Muscle layer of colon (tissue), 2 donors: Measurements from ENCODE around the gene EXOC3L2.
A peak's percentile ranks its signal among the peaks of the same experiment; 100 is the strongest.

Experiments
- H3K27ac ChIP-seq: one replicate; pipeline ENCODE4 v1.7.0; 2013; ENCODE audit warnings: low read depth, mild to moderate bottlenecking, low read length, moderate library complexity
- H3K27me3 ChIP-seq, 2 donors: one replicate each; pipeline ENCODE4 v1.7.0; 2013; ENCODE audit warnings: low read length in 2 of 2, mild to moderate bottlenecking in 2 of 2; ENCODE audit not compliant: insufficient read depth in 2 of 2, control insufficient read depth in 1 of 2
- H3K36me3 ChIP-seq: one replicate; pipeline ENCODE4 v1.7.0; 2013; ENCODE audit warnings: mild to moderate bottlenecking, low read length; ENCODE audit not compliant: insufficient read depth
- H3K4me1 ChIP-seq: one replicate; pipeline ENCODE4 v1.7.0; 2013; ENCODE audit warnings: mild to moderate bottlenecking, low read length; ENCODE audit not compliant: insufficient read depth
- H3K4me3 ChIP-seq, 2 donors: one replicate each; pipeline ENCODE4 v1.7.0; 2013; ENCODE audit warnings: low read length in 2 of 2, low read depth in 1 of 2, mild to moderate bottlenecking in 1 of 2, moderate library complexity in 1 of 2
- H3K9ac ChIP-seq: one replicate; pipeline ENCODE4 v1.7.0; 2013; ENCODE audit warnings: low read length
- H3K9me3 ChIP-seq: one replicate; pipeline ENCODE4 v1.7.0; 2013; ENCODE audit warnings: mild to moderate bottlenecking, low read length
- donor health status: abdominal sarcoma.
- donor health status: Adenocarcinoma of cecum.

Gene EXOC3L2

GRCh38 chr19:45189971-45190370 lies 55.2 kb downstream of the EXOC3L2 start:
- no peaks in the 10 kb centered on the region for H3K27me3 ChIP-seq
- no peak overlapping the region for H3K27ac ChIP-seq
- H3K36me3 ChIP-seq = no peaks in the 10 kb centered on the region
- H3K9me3 ChIP-seq = no peaks in the 10 kb centered on the region
- H3K4me3 ChIP-seq = no peak overlapping the region
- H3K9ac ChIP-seq = no peak overlapping the region
- H3K4me1 ChIP-seq = no peaks in the 10 kb centered on the region

- no peak overlapping the region for H3K4me3 ChIP-seq
Observed at GRCh38 chr19:45187421-45188100, 57.6 kb downstream of the EXOC3L2 start.

GRCh38 chr19:45186509-45187334 lies 58.5 kb downstream of the EXOC3L2 start:
- H3K4me3 ChIP-seq = no peak overlapping the region
- peaks cover 1% of the 10 kb centered on the region for H3K4me1 ChIP-seq
- no peaks in the 10 kb centered on the region for H3K36me3 ChIP-seq
- no peaks in the 10 kb centered on the region for H3K9me3 ChIP-seq
- H3K9ac ChIP-seq = no peak overlapping the region
- H3K27ac ChIP-seq = no peak overlapping the region
- no peaks in the 10 kb centered on the region for H3K27me3 ChIP-seq

More at GRCh38 chr19:45187421-45188100, 57.6 kb downstream of the EXOC3L2 start:
- Histone ChIP-seq H3K36me3 (no peaks in the 10 kb centered on the region), H3K27me3 (no peaks in the 10 kb centered on the region), H3K4me1 (no peaks in the 10 kb centered on the region), H3K27ac (no peak overlapping the region), H3K9me3 (no peaks in the 10 kb centered on the region), H3K9ac (no peak overlapping the region)

- Histone ChIP-seq H3K4me1 (peaks cover 22% of the 10 kb centered on the region), H3K27ac (no peak overlapping the region), H3K9ac (no peak overlapping the region)
Observed at GRCh38 chr19:45184115-45184514, 61.1 kb downstream of the EXOC3L2 start.

GRCh38 chr19:45182758-45183157 lies 62.4 kb downstream of the EXOC3L2 start:
- Histone ChIP-seq H3K9ac (no peak overlapping the region), H3K4me3 (no peak overlapping the region), H3K27me3 (no peaks in the 10 kb centered on the region), H3K36me3 (no peaks in the 10 kb centered on the region), H3K4me1 (peaks cover 22% of the 10 kb centered on the region), H3K27ac (no peak overlapping the region), H3K9me3 (no peaks in the 10 kb centered on the region)

More at GRCh38 chr19:45184115-45184514, 61.1 kb downstream of the EXOC3L2 start:
- H3K27me3 ChIP-seq = no peaks in the 10 kb centered on the region
- H3K36me3 ChIP-seq = no peaks in the 10 kb centered on the region
- H3K4me3 ChIP-seq = no peak overlapping the region
- H3K9me3 ChIP-seq = no peaks in the 10 kb centered on the region

- Histone ChIP-seq H3K36me3 (no peaks in the 10 kb centered on the region), H3K27ac (no peak overlapping the region), H3K9ac (no peak overlapping the region), H3K4me1 (peaks cover 28% of the 10 kb centered on the region), H3K27me3 (no peaks in the 10 kb centered on the region), H3K9me3 (no peaks in the 10 kb centered on the region), H3K4me3 (no peak overlapping the region)
Observed at GRCh38 chr19:45180936-45181335, 64.3 kb downstream of the EXOC3L2 start.

- H3K27ac ChIP-seq = peak overlapping the region; percentile 21
- H3K9me3 ChIP-seq = no peaks in the 10 kb centered on the region
- H3K4me3 ChIP-seq = peak overlapping the region; percentile 84 to 85
- H3K36me3 ChIP-seq = no peaks in the 10 kb centered on the region
- H3K9ac ChIP-seq = no peak overlapping the region
- H3K27me3 ChIP-seq = no peaks in the 10 kb centered on the region
- peaks cover 28% of the 10 kb centered on the region for H3K4me1 ChIP-seq
Observed at GRCh38 chr19:45179892-45180370, 65.3 kb downstream of the EXOC3L2 start.

- H3K4me1 ChIP-seq = peaks cover 28% of the 10 kb centered on the region
- peak overlapping the region; percentile 78 for H3K9ac ChIP-seq
- peak overlapping the region; percentile 84 to 85 for H3K4me3 ChIP-seq
- H3K27me3 ChIP-seq = no peaks in the 10 kb centered on the region
- peak overlapping the region; percentile 96 for H3K27ac ChIP-seq
- H3K9me3 ChIP-seq = no peaks in the 10 kb centered on the region
- H3K36me3 ChIP-seq = no peaks in the 10 kb centered on the region
Observed at GRCh38 chr19:45179072-45179891, 65.9 kb downstream of the EXOC3L2 start.

GRCh38 chr19:45178262-45179071 lies 66.7 kb downstream of the EXOC3L2 start, which contains the start of gene BLOC1S3:
TSS of gene BLOC1S3 (plus strand) at chr19:45178784. CDS start at chr19:45179297, 513 bp downstream.
- H3K36me3 ChIP-seq = no peaks in the 10 kb centered on the region
- no peaks in the 10 kb centered on the region for H3K27me3 ChIP-seq
- H3K9me3 ChIP-seq = no peaks in the 10 kb centered on the region
- peak within 1 kb of the TSS; percentile 84 to 85 for H3K4me3 ChIP-seq
- peaks cover 28% of the 10 kb centered on the region for H3K4me1 ChIP-seq
- peak within 1 kb of the TSS; percentile 87 for H3K9ac ChIP-seq
- peak within 1 kb of the TSS; percentile 96 for H3K27ac ChIP-seq

GRCh38 chr19:45177817-45178261 lies 67.4 kb downstream of the EXOC3L2 start, which contains the start of gene TRAPPC6A:
TSS of gene TRAPPC6A (minus strand) at chr19:45178237. CDS start at chr19:45178218, 19 bp downstream.
- Histone ChIP-seq H3K9ac (peak within 1 kb of the TSS; percentile 87), H3K27ac (peak within 1 kb of the TSS; percentile 96), H3K27me3 (no peaks in the 10 kb centered on the region), H3K4me3 (peak within 1 kb of the TSS; percentile 84 to 85), H3K4me1 (peaks cover 28% of the 10 kb centered on the region), H3K36me3 (no peaks in the 10 kb centered on the region), H3K9me3 (no peaks in the 10 kb centered on the region)
